BJ (cell line): Measurements from ENCODE around the gene FGGY. TPM values are rescaled to one million over a fixed set of nuclear protein-coding genes. Genes with fewer than 3 reads are reported as not detected.

ENCODE experiments used
- CTCF ChIA-PET: fragments of 350-600 bp; formaldehyde crosslinking; extraction: SDS; loops from one replicate; lab custom pipeline; 2021; ENCODE audit warnings: antibody characterized with exemption, inconsistent platforms; lab: Yijun Ruan, JAX
- POLR2A ChIA-PET: fragments of 300-600 bp; sonication (Branson Sonifier 250); formaldehyde crosslinking; extraction: SDS; loops from one replicate; lab custom pipeline; 2021; ENCODE audit warnings: antibody characterized with exemption; lab: Charles Lee
- DNase-seq: peaks from one replicate; pipeline ENCODE4 v3.0.0-alpha.2; 2011; ENCODE audit warnings: low read depth
- H3K27me3 ChIP-seq: 2 replicates; pipeline ENCODE4 v1.6.0; 2011; ENCODE audit warnings: low read length; ENCODE audit not compliant: control insufficient read depth, insufficient read depth
- H3K36me3 ChIP-seq: 2 replicates; pipeline ENCODE4 v1.5.1; 2011; ENCODE audit warnings: low read length; ENCODE audit not compliant: control insufficient read depth, insufficient read depth
- H3K4me3 ChIP-seq: 2 replicates; pipeline ENCODE4 v1.5.1; 2011; ENCODE audit warnings: low read depth, mild to moderate bottlenecking, control low read depth, low read length
- CTCF ChIP-seq: IDR thresholded peaks from 2 replicates; pipeline ENCODE4 v1.5.1; 2011; ENCODE audit warnings: low read depth, mild to moderate bottlenecking, control low read depth, inconsistent platforms, low read length, moderate library complexity; ENCODE audit not compliant: insufficient read depth
- polyA plus RNA-seq: library from polyadenylated mRNA; depleted of rRNA; stranded (reverse); fragments of >200 nt; gene quantifications from 2 replicates; pipeline ENCODE4 v1.2.3, GENCODE V29; 2011

FGGY gene
- polyA plus RNA-seq, 1 experiment: 9.9 TPM

DNA sequence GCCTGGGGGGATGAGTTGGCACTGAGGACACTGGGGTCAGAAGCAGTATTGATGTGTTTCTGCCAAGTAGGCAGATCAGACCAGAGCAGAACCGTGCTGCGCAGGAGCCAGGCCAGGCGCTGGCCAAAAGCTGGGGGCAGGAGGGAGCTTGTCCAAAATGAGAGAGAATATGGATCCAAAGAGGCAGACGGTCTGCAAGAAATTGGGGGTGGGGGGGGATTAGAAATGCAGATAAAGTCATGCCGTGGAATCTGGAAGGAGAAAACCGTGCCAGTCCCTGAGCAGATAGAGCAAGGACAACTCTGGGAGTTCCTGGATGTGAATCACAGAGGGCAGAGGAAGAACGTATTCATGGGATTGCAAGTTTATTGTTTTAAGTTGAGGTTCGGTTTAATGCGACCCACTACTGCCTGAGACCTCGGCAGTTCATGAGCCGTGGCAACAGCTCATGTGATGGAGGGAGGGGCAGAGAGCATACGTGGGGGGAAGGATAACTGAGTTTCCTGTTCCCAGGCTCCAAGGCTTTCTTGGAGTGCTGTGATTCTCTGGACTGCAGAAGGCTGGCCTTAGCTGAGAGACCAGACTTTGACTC, 224.0 kb downstream of the FGGY start:
- Histone ChIP-seq H3K36me3 (no peaks in the 10 kb centered on the region), H3K4me3 (no peak overlapping the region), H3K27me3 (no peaks in the 10 kb centered on the region)
- DNase-seq: no peak
- ChIA-PET POLR2A (no interaction called here), CTCF (no interaction called here)
- no peak for TF ChIP-seq CTCF

GRCh38 chr1:59521456-59521855, 224.6 kb downstream of the FGGY start:
- H3K36me3 ChIP-seq: no peaks in the 10 kb centered on the region
- POLR2A ChIA-PET: no interaction called here

DNA sequence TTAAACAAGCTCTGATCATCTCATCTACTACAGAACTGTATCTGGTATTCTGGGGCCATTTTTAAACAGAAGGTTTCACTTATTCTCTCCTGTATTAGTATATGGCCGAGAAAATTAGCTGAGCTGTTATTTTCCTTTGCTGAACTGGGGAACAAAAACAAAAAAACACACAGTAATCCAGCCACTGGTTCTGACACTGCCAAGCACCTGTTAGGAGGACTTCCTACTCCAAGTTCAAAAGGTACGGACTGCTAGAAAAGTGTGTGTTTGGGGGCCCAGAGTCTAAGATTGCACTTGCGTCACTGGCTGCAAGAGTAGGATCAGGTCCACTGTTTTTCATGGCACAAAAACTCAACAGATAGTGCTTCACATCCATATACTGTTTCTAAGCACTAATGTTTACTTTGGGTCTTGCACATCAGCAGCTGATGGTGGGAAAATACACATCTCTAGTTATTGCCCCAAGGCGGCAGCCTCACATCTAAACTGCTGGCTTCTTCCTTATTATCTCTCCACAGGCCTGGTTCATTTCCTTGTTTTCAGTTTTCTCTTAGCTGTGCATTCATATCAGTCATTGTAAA, 226.1 kb downstream of the FGGY start:
- POLR2A ChIA-PET: no interaction called here
- Histone ChIP-seq H3K4me3 (no peak overlapping the region), H3K36me3 (no peaks in the 10 kb centered on the region), H3K27me3 (no peaks in the 10 kb centered on the region)
- CTCF ChIA-PET: interaction anchor here (1.1 kb wide), 1 partner anchor 176 kb away, joined by 3 read pairs; no protein-coding TSS in a partner anchor
- no peak for DNase-seq
- no peak for TF ChIP-seq CTCF

More at GRCh38 chr1:59521456-59521855, 224.6 kb downstream of the FGGY start:
- no peak for DNase-seq
- CTCF ChIA-PET: no interaction called here
- Histone ChIP-seq H3K4me3 (no peak overlapping the region), H3K27me3 (no peaks in the 10 kb centered on the region)
- no peak for TF ChIP-seq CTCF

- TF ChIP-seq CTCF: no peak
- no peak overlapping the region for H3K4me3 ChIP-seq
- no peak for DNase-seq
- ChIA-PET CTCF (interaction anchor here (1.1 kb wide), 1 partner anchor 175 kb away, joined by 3 read pairs; no protein-coding TSS in a partner anchor), POLR2A (no interaction called here)
- H3K27me3 ChIP-seq: no peaks in the 10 kb centered on the region
- H3K36me3 ChIP-seq: no peaks in the 10 kb centered on the region
Measured at GRCh38 chr1:59523745-59524450, 227.0 kb downstream of the FGGY start.

GRCh38 chr1:59526240-59526639, 229.3 kb downstream of the FGGY start:
- H3K36me3 ChIP-seq: no peaks in the 10 kb centered on the region
- H3K4me3 ChIP-seq: no peak overlapping the region
- H3K27me3 ChIP-seq: no peaks in the 10 kb centered on the region
- DNase-seq: no peak
- TF ChIP-seq CTCF: no peak
- CTCF ChIA-PET: no interaction called here
- POLR2A ChIA-PET: no interaction called here
